HG03378 (cell line): ENCODE measurements around the gene ZNF837.
"Not testable (repeated sequence)": the region's sequence is repeated elsewhere in the genome, so short reads cannot be mapped to it uniquely, and the experiment has no call there.

Experiments
- ATAC-seq: cut with Tn5 transposase; IDR thresholded peaks from one replicate; pipeline ENCODE4 v1.9.1; 2021; ENCODE audit warnings: mild to moderate bottlenecking, moderate library complexity; ENCODE audit not compliant: unreplicated experiment

ZNF837 gene

GRCh38 chr19:58380662-58381459 lies at the start of gene ZNF837:
Gene ZNF837 (minus strand): TSS chr19:58381030. CDS start chr19:58369332, 11,698 bp downstream.
- peak; percentile 85 for ATAC-seq

GRCh38 chr19:58429745-58430144 lies 48.9 kb upstream of the ZNF837 start:
- ATAC-seq = no peak

GRCh38 chr19:58428617-58429016 lies 47.8 kb upstream of the ZNF837 start:
- no peak for ATAC-seq

GRCh38 chr19:58417071-58417470 lies 36.2 kb upstream of the ZNF837 start:
- no peak for ATAC-seq

- no peak for ATAC-seq
Measured at GRCh38 chr19:58416604-58417003, 35.8 kb upstream of the ZNF837 start.

GRCh38 chr19:58409010-58409790 lies 28.4 kb upstream of the ZNF837 start:
- peak; percentile 14 for ATAC-seq

- peak; percentile 84 for ATAC-seq
Measured at GRCh38 chr19:58408152-58409009, 27.6 kb upstream of the ZNF837 start, which contains the start of gene ZNF584. Gene ZNF584 (plus strand): TSS chr19:58408649. CDS start chr19:58409148, 499 bp downstream.

- no peak for ATAC-seq
Measured at GRCh38 chr19:58407658-58408151, 26.9 kb upstream of the ZNF837 start.

- no peak for ATAC-seq
Measured at GRCh38 chr19:58406818-58407657, 26.2 kb upstream of the ZNF837 start.

- ATAC-seq = not testable (repeated sequence)
Measured at GRCh38 chr19:58403920-58404478, 23.2 kb upstream of the ZNF837 start.

GRCh38 chr19:58401840-58402421 lies 21.1 kb upstream of the ZNF837 start:
- ATAC-seq = no peak

GRCh38 chr19:58400916-58401839 lies 20.3 kb upstream of the ZNF837 start:
- ATAC-seq = peak; percentile 94

- ATAC-seq = no peak
Measured at GRCh38 chr19:58400316-58400915, 19.6 kb upstream of the ZNF837 start.

- ATAC-seq = no peak
Measured at GRCh38 chr19:58399903-58400302, 19.1 kb upstream of the ZNF837 start.

- ATAC-seq = no peak
Measured at GRCh38 chr19:58398545-58398944, 17.7 kb upstream of the ZNF837 start.

- no peak for ATAC-seq
Measured at GRCh38 chr19:58398087-58398486, 17.3 kb upstream of the ZNF837 start.

GRCh38 chr19:58397533-58398037 lies 16.8 kb upstream of the ZNF837 start:
- ATAC-seq = no peak
